LNCaP clone FGC (cell line): ENCODE measurements around the gene NCAPG2.
A peak's percentile ranks its signal among the peaks of the same experiment; 100 is the strongest.
"Not testable (repeated sequence)": the region's sequence is repeated elsewhere in the genome, so short reads cannot be mapped to it uniquely, and the experiment has no call there.

ENCODE experiments used
- DNase-seq: peaks from one replicate; pipeline ENCODE4 v3.0.0-alpha.2; 2011; ENCODE audit warnings: low read depth
- H3K4me3 ChIP-seq: 2 replicates; pipeline ENCODE4 v1.5.1; 2011; ENCODE audit warnings: mild to moderate bottlenecking, low read depth, low read length, control low read depth
- CTCF ChIP-seq: IDR thresholded peaks from 2 replicates; pipeline ENCODE4 v1.5.1; 2012; ENCODE audit warnings: mild to moderate bottlenecking; ENCODE audit not compliant: control insufficient read depth, insufficient read depth; ENCODE audit errors: extremely low read depth

NCAPG2 gene

GRCh38 chr7:158699341-158699740, 5.3 kb downstream of the NCAPG2 start:
- H3K4me3 ChIP-seq = no peak overlapping the region
- no peak for TF ChIP-seq CTCF
- no peak for DNase-seq

- TF ChIP-seq CTCF = no peak
- no peak for DNase-seq
- no peak overlapping the region for H3K4me3 ChIP-seq
Observed at GRCh38 chr7:158698657-158699195, 5.9 kb downstream of the NCAPG2 start.

GRCh38 chr7:158697597-158697996, 7.0 kb downstream of the NCAPG2 start:
- not testable (repeated sequence) for DNase-seq, H3K4me3 ChIP-seq

GRCh38 chr7:158695726-158696452, 8.7 kb downstream of the NCAPG2 start:
- peak; percentile 90 for TF ChIP-seq CTCF
- no peak overlapping the region for H3K4me3 ChIP-seq
- peak; percentile 72 for DNase-seq

- DNase-seq = no peak
- no peak overlapping the region for H3K4me3 ChIP-seq
- no peak for TF ChIP-seq CTCF
Observed at GRCh38 chr7:158695056-158695455, 9.5 kb downstream of the NCAPG2 start.

GRCh38 chr7:158694650-158695049, 10.0 kb downstream of the NCAPG2 start:
- TF ChIP-seq CTCF = no peak
- no peak for DNase-seq
- no peak overlapping the region for H3K4me3 ChIP-seq

GRCh38 chr7:158689488-158689887, 15.1 kb downstream of the NCAPG2 start:
- H3K4me3 ChIP-seq = no peak overlapping the region
- DNase-seq = no peak
- TF ChIP-seq CTCF = no peak
